GM06990 (cell line): ENCODE results near the gene MECP2.

Experiments used
- DNase-seq: peaks from one replicate; pipeline ENCODE4 v3.0.0-alpha.2; 2011; ENCODE audit not compliant: insufficient read length; ENCODE audit errors: extremely low read depth
- H3K27me3 ChIP-seq: replicated peaks from 2 replicates; pipeline ENCODE4 v1.6.0; 2011; ENCODE audit warnings: low read length; ENCODE audit not compliant: control insufficient read depth, insufficient read depth
- H3K36me3 ChIP-seq: 2 replicates; pipeline ENCODE4 v1.5.1; 2011; ENCODE audit warnings: low read length; ENCODE audit not compliant: control insufficient read depth, insufficient read depth
- H3K4me3 ChIP-seq: replicated peaks from 2 replicates; pipeline ENCODE4 v1.5.1; 2011; ENCODE audit warnings: low read depth, mild to moderate bottlenecking, control low read depth, low read length
- CTCF ChIP-seq: IDR thresholded peaks from 2 replicates; pipeline ENCODE4 v1.5.1; 2011; ENCODE audit warnings: low read length, control low read depth, mild to moderate bottlenecking, inconsistent platforms; ENCODE audit not compliant: insufficient read depth, poor library complexity, severe bottlenecking

MECP2 gene

GRCh38 chrX:154024271-154024670 lies 73.2 kb downstream of the MECP2 start:
- no peaks in the 10 kb centered on the region for H3K27me3 ChIP-seq
- H3K4me3 ChIP-seq: no peak overlapping the region
- no peaks in the 10 kb centered on the region; the same call in none of the 2 replicates for H3K36me3 ChIP-seq
- TF ChIP-seq CTCF: no peak
- no peak for DNase-seq

- H3K4me3 ChIP-seq: no peak overlapping the region
- no peak for DNase-seq
- no peaks in the 10 kb centered on the region; the same call in 1 of the 2 replicates for H3K36me3 ChIP-seq
- TF ChIP-seq CTCF: no peak
- no peaks in the 10 kb centered on the region for H3K27me3 ChIP-seq
Observed at GRCh38 chrX:154023276-154024000, 74.1 kb downstream of the MECP2 start.

- no peak for TF ChIP-seq CTCF
- H3K27me3 ChIP-seq: no peaks in the 10 kb centered on the region
- no peak overlapping the region for H3K4me3 ChIP-seq
- no peaks in the 10 kb centered on the region; the same call in 1 of the 2 replicates for H3K36me3 ChIP-seq
- DNase-seq: no peak
Observed at GRCh38 chrX:154022108-154022507, 75.4 kb downstream of the MECP2 start.

- TF ChIP-seq CTCF: no peak
- Histone ChIP-seq H3K4me3 (no peak overlapping the region), H3K36me3 (peaks cover 5% of the 10 kb centered on the region), H3K27me3 (no peaks in the 10 kb centered on the region)
- no peak for DNase-seq
Observed at GRCh38 chrX:154021131-154021611, 76.3 kb downstream of the MECP2 start.

GRCh38 chrX:154020536-154021115 lies 76.9 kb downstream of the MECP2 start:
- H3K36me3 ChIP-seq: peaks cover 9% of the 10 kb centered on the region
- DNase-seq: no peak
- no peak for TF ChIP-seq CTCF
- peak overlapping the region; percentile 69 for H3K4me3 ChIP-seq
- no peaks in the 10 kb centered on the region for H3K27me3 ChIP-seq
